AG20443 (cell line): ENCODE data around the gene NHERF2.

ENCODE experiments used
- DNase-seq: peaks from one replicate; pipeline ENCODE4 v3.0.0; 2012; ENCODE audit warnings: low spot score, mixed read lengths

Gene NHERF2

GRCh38 chr16:2040787-2041522 lies 14.3 kb downstream of the NHERF2 start:
- DNase-seq, result no peak

- no peak for DNase-seq
These were observed 15.7 kb downstream of the NHERF2 start for GRCh38 chr16:2042171-2042985.

GRCh38 chr16:2042986-2043666 lies 16.4 kb downstream of the NHERF2 start:
- DNase-seq, result no peak

GRCh38 chr16:2043667-2044451 lies 17.2 kb downstream of the NHERF2 start:
- no peak for DNase-seq

- no peak for DNase-seq
These were observed 17.8 kb downstream of the NHERF2 start for GRCh38 chr16:2044541-2044940.

GRCh38 chr16:2045965-2046892 lies 19.5 kb downstream of the NHERF2 start:
- DNase-seq, result no peak

- DNase-seq, result no peak
These were observed 20.2 kb downstream of the NHERF2 start for GRCh38 chr16:2046893-2047329.

- peak; percentile 97 for DNase-seq
These were observed 20.8 kb downstream of the NHERF2 start, which contains the start of the genes NTHL1 and TSC2 for GRCh38 chr16:2047330-2048115. TSS of gene NTHL1 (minus strand) at chr16:2047834. CDS start at chr16:2047823, 11 bp downstream. TSS of gene TSC2 (plus strand) at chr16:2047985. CDS start at chr16:2048616, 631 bp downstream.

GRCh38 chr16:2048116-2048543 lies 21.4 kb downstream of the NHERF2 start:
- peak; percentile 29 for DNase-seq

GRCh38 chr16:2053211-2053610 lies 26.5 kb downstream of the NHERF2 start:
- no peak for DNase-seq

- DNase-seq, result no peak
These were observed 27.2 kb downstream of the NHERF2 start for GRCh38 chr16:2053897-2054296.

GRCh38 chr16:2054543-2055245 lies 28.0 kb downstream of the NHERF2 start:
- DNase-seq, result no peak

GRCh38 chr16:2056077-2056476 lies 29.4 kb downstream of the NHERF2 start:
- peak; percentile 35 for DNase-seq

- DNase-seq, result no peak
These were observed 30.1 kb downstream of the NHERF2 start for GRCh38 chr16:2056681-2057407.

- no peak for DNase-seq
These were observed 30.7 kb downstream of the NHERF2 start for GRCh38 chr16:2057438-2057837.

- DNase-seq, result no peak
These were observed 31.7 kb downstream of the NHERF2 start for GRCh38 chr16:2058420-2058819.

- DNase-seq, result no peak
These were observed 32.2 kb downstream of the NHERF2 start for GRCh38 chr16:2058872-2059271.

GRCh38 chr16:2060346-2060745 lies 33.6 kb downstream of the NHERF2 start:
- no peak for DNase-seq
